T follicular helper cell (primary cell): ENCODE measurements around the gene SPSB2.
"Not testable (repeated sequence)": the region's sequence is repeated elsewhere in the genome, so short reads cannot be mapped to it uniquely, and the experiment has no call there.

Experiments used
- DNase-seq: peaks from one replicate; pipeline ENCODE4 v3.0.0-alpha.2; 2020; ENCODE audit warnings: low read depth

SPSB2 gene

DNA sequence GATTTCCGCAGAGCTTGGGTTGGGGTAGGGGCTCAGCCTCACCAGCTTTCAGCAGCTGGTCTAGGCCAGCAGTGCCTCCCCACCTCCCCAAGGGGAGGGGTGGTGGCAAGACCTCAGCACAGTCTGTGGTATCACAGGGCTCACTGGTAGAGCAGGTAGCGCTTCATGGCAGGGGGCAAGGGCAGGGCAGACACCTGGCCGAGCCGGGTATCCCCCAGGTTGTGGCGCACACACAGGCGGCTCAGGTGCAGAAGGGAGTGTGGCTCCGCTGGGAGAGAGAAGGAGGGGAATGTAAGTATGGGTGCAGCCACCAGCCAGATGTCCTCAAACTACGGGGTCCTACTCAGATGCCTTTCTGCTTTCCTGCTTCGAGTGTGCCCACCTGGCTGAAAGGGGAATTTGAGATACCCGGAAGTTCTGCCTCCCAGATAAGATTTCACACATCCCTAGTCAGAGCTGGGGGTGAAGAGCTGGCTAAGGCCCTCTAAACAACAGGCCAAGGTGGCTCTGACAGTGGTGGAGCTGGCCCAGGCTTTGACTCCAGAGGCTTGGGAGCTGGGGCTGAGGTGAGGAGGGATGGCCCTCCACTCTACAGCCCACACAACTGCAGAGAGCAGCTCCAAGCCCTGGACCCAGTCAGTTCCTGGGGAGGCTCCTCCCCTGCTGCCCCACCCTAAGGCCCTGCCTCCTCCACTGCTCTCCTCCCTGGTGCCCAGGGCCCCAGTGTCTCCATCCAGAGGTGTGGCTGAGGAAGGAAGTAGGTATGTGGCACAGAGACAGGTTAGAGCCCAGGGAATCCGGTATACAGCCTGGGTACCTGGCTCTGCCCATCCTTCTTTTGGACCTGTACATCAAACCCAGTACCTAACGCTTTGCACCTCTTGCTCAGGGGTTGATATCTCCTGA lies 1.8 kb downstream of the SPSB2 start:
- DNase-seq = no peak

DNA sequence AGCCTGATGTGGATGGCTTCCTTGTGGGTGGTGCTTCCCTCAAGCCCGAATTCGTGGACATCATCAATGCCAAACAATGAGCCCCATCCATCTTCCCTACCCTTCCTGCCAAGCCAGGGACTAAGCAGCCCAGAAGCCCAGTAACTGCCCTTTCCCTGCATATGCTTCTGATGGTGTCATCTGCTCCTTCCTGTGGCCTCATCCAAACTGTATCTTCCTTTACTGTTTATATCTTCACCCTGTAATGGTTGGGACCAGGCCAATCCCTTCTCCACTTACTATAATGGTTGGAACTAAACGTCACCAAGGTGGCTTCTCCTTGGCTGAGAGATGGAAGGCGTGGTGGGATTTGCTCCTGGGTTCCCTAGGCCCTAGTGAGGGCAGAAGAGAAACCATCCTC lies 2.8 kb downstream of the SPSB2 start:
- not testable (repeated sequence) for DNase-seq

DNA sequence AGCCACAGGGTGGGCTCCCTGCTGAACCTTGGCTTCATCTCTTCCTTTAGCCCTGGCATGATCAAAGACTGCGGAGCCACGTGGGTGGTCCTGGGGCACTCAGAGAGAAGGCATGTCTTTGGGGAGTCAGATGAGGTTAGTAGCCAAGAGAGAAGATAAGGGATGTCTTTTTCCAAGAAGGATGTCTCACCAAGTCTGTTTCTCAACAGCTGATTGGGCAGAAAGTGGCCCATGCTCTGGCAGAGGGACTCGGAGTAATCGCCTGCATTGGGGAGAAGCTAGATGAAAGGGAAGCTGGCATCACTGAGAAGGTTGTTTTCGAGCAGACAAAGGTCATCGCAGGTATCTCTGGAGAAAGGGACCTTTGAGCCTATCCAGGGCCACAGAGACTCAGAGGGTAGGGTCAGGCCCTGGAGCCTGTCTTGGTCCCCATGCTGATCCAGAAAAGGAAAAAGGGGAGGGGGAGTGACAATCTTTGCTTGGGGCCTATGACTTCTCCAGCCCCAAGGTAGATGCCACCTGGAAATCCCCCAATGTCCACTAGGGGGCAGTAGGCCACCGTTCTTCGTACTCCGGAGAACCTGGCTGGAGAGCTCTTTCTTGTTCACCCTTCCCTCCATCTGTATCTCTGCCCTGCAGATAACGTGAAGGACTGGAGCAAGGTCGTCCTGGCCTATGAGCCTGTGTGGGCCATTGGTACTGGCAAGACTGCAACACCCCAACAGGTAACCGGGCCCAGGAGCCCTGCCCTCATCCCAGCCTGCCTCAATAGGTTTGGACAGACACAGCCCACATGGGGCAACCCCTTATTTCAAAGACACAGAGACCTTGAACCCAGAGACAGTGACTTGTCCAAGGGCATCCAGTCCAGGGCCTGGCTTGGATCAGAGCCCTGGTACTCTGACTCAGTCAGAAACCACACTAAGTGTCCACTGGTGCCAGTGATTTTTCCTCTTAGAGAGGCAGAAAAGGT lies 3.8 kb downstream of the SPSB2 start:
- DNase-seq = peak; percentile 76

DNA sequence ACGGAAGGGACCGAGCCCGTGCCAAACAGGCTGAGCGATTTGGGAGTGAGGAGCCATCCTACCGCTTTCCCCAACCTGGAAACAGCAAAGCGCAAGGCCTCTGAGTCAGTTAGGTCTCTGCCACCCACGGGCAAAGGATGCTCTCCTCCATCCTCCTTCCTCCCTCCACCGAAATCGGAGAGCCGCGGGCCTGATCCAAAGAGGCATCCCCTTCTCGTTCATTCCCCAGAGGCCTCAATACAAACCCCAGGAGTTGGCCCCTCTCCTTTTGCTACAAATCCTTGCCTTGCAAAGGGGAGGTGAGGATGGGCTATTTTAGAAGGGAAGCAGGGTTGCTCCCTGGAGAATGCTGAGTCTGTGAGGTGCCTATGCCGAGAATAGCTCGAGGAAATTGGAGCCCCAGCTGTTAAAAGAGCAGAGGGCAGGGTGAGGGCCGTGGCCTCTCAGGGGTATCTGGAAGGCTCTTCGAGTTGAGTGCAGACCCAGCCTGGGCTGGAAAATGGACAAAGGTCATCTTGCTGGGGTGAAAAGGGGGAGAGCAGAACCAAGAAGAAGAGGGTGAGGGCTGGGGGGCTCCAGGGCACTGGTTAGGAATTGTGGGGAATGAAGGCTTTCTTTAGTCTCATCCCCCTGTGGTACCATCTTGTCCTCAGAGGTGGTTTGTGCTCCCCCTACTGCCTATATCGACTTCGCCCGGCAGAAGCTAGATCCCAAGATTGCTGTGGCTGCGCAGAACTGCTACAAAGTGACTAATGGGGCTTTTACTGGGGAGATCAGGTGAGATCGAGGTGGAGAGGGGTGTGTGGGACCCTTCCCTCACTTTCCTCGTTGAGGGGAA lies 4.7 kb downstream of the SPSB2 start:
- no peak for DNase-seq

DNA sequence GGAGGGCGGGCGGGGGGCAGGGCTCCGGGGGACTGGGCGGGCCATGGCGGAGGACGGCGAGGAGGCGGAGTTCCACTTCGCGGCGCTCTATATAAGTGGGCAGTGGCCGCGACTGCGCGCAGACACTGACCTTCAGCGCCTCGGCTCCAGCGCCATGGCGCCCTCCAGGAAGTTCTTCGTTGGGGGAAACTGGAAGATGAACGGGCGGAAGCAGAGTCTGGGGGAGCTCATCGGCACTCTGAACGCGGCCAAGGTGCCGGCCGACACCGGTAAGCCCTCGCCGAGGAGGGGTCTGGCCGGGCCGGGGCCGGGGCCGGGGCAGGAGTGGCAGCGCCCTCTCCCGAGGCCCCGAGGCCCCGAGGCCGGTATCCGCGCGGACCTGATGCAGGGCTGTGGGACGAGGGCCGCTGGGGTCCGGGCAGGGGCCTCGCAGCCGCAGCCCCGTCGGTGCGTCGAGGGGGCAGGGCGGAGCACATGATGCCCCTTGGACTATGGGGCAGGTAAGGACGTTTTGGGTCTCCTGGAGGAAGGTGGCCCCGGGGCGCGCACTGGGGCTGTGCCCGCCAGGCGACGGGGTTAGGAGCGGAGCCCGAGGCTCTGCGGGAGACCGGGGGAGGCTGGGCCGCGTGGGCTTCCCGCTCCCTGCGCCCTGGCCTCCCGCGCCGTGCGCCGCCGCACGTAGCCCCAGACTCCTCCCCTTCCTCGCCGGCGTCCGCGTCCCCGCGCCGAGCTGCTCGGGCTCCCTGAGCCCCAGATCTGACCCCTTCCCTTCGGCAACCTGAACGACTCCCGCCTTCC lies 5.5 kb downstream of the SPSB2 start, which contains the start of gene TPI1:
Gene TPI1 (plus strand): TSS at position 119 of the 798 bp plus-strand sequence. CDS start 36 bp downstream, at position 155.
- DNase-seq = peak; percentile 63

DNA sequence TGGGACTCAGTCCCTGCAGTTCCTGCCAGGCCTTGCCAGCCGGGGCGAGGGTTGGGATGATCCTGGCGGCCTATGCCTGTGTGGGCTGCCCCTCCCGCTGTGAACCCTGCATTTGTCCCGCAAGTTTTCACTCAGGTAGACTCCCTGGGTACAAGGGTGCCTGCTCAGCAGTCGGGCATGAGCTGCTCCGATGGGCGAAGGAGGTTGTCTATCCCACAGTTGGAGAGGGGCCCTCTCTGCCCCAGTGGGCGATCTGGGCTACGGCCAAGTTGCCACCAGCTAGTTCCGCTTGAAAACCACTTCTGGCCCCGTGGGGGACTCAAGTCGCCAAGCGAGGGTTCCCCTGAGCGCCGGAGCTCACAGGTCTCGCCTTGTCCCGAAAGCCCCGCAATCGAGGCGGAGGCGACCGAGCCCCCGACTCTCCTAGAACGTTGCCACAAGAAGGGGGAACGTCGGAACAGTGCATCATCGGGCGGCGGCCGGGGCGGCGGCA lies 6.1 kb downstream of the SPSB2 start:
- no peak for DNase-seq

DNA sequence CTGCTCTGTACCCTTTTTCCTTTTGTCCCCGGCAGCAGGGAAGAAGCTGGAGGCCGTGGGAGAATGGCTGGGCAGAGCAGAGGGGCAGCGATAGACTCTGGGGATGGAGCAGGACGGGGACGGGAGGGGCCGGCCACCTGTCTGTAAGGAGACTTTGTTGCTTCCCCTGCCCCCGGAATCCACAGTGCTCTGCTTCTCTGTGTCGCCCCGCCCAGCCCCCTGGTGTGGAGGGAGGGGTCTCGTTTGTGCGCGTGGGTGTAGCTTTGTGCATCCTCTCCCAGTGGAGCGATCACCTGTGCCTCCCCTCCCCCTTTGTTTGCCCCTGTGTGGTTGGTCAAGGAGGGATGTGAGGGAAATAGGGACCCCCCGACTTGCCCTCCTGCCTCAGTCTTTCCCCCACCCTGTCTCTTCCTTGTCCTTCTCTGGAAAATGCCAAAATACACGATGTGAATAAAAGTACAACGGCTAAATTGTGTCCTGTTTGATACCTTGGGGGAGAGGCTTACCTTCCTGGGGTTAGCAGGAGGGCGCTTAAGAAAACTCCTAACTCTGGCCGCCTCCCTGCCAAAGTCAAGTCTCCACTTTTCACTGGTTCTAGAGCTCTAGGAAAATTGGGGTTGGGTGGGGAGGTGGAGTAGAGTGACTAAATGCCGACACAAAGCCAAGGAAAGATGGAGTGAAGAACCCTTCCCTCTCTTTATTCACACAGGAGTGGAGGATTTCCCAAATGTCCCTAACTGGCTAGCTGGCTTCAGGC lies 6.8 kb downstream of the SPSB2 start:
- DNase-seq = no peak

DNA sequence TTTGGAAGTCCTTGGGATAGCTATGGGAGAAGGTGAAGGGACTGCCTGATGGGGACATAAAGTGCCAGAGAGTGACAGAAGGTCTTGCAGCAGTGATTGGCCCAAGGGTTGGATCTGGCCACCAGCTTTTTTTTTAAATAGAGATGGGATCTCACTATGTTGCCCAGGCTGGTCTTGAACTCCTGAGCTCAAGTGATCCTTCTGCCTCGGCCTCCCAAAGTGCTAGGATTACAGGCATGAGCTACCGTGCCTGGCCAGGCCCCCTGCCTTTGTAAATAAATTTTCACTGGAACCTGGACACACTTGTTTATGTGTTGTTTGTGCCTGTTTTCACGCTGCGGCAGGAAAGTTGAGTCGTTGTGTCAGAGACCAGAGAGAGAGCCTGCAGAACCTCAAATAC lies 7.8 kb downstream of the SPSB2 start:
- DNase-seq = not testable (repeated sequence)

DNA sequence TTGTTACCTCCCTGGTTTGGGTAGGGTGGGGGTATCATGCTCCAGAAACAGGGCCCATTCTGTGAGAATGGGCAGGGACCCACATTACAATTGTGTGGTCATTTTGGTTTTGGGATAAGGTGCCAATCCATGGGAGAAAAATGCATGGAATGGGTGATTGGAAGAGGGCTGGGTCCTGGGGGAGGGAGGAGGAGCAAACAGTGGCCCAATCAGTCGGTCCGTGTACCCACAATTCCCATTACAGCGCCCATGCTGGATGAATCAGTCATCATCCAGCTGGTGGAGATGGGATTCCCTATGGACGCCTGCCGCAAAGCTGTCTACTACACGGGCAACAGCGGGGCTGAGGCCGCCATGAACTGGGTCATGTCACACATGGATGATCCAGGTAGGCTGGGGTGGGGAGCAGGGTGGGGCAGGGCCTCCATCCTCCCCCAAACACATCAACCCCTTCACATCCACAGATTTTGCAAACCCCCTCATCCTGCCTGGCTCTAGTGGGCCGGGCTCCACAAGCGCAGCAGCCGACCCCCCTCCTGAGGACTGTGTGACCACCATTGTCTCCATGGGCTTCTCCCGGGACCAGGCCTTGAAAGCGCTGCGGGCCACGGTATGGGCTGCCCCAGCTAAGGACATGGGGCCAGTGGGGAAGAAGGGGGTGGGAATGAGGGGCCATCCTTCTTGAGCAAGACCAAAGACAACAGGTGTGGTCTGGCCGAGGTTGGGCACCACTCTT lies 9.3 kb downstream of the SPSB2 start:
- DNase-seq = no peak

DNA sequence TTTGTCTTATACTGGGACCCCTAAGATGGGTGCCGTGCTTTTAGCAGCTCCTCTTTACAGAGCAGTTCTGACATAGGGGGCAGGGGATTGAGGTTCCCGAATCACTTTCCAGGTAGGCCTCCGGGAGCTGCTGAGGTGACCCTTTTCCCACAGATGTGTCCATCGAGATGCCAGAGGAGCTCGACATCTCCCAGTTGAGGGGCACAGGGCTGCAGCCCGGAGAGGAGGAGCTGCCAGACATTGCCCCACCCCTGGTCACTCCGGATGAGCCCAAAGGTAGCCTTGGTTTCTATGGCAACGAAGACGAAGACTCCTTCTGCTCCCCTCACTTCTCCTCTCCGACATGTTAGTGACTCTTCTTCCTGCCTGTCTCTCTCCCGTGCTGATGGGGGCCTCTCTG lies 10.1 kb downstream of the SPSB2 start:
- no peak for DNase-seq

DNA sequence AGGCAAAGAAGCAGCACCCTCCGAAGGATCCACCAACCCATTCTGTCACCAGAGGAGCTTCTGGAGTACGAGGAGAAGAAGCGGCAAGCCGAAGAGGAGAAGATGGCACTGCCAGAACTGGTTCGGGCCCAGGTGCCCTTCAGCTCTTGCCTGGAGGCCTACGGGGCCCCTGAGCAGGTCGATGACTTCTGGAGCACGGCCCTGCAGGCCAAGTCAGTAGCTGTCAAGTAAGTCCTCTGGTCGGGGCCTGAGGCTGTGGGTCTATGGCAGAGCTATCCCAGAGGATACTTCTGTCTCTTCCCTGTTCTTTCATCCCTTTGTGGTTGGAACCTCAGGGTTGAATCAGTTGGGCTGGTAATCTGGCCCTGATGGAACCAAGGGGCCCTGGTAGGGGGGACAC lies 11.7 kb downstream of the SPSB2 start:
- DNase-seq = no peak

DNA sequence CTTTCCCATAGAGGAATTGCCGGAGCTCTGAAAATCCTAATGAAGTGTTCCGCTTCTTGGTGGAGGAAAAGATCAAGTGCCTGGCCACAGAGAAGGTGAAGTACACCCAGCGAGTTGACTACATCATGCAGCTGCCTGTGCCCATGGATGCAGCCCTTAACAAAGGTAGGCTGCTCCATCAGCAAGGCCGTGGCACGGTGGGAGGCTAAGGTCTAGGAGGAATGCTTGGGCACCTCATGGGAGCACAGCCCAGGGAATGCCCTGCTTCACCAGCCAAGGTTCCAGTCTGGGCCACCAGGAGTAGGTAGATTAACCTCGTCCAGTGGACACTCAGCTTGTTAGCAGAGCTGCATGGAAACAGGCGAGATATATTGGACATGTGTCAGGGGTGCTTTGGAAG lies 12.2 kb downstream of the SPSB2 start:
- DNase-seq = no peak

DNA sequence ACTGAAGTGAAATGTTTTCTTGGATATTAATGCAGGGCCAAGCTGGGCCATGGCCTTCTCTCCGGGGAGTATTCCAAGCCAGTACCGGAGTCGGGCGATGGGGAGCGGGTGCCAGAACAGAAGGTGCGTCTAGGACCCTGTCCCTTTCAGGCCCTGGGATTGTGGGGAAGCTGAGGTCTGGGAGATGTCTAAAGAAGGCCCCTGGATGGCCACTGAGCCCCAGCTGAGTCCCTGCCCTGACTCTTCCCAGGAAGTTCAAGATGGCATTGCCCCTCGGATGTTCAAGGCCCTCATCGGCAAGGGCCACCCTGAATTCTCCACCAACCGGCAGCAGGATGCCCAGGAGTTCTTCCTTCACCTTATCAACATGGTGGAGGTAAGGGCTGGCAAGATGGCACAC lies 13.0 kb downstream of the SPSB2 start:
- DNase-seq = no peak

DNA sequence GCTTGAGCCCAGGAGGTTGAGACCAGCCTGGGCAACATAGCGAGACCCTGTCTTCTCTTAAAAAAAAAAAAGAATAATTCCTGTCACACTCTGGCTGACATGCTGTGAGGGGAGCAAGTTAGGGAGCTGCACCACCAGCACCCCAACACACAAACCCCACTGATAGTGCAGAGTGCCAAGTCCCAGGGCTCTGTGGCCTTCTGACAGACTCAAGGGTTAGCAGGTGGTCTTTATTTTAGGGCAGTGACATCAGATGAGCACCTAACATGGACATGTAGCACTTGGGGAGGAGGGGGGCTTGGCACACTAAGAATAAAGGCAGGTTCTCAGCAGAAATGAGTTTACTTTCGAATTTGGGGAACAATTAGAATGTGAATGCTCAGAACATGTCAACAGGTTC lies 14.3 kb downstream of the SPSB2 start:
- no peak for DNase-seq

DNA sequence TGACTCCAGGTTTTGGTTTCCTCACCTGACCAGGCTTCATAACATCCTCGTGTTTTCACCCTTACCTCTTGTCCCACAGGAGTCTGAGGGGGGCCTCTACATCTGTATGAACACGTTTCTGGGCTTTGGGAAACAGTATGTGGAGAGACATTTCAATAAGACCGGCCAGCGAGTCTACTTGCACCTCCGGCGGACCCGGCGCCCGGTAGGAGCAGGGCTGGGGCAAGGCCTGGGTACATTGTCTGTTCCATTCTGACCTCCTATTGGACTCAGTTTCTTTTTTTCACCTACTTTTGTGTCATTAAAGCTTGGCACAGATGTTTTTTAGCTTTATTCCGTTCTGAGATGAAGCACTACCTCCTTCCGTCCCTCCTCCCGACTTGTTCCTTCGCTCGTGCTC lies 17.8 kb downstream of the SPSB2 start:
- no peak for DNase-seq

DNA sequence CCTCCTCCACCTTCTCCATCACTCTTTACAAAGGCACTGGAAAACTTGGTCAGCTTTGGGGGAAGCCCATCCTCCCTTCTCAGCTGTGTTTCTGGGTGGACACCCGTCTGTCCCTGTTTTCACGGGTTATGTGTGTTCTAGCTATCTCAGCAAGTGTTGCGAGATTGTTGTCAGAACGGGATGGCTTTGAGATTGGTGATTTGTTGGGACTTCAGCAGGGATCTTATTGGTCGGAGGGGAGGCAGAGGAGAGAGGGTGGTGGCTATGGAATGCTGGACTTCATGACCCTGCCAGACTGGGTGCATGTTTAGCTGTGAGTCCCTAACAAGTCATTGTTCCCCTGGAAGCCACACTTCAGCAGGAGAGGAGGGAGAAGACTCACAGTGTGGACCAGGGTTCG lies 19.1 kb downstream of the SPSB2 start:
- DNase-seq = no peak

DNA sequence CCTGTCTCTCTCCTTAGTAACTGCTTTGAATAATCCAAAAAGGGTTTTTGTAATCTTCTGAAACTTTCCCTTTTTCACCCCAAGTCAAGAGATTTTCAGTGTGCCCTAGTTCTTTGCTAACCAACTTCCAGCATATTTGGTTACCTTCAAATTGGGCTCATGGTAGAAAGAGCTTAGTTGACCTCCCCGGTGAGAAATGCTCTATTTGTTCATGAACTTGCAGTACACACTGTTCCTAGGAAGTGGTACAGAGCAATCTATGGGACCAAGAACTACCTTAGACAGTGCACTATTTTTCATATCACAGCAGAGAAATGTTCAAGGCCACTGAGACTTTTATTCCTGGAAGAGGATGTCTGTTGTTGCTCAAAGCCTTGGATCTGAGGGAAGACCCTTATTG lies 19.5 kb downstream of the SPSB2 start:
- DNase-seq = no peak

DNA sequence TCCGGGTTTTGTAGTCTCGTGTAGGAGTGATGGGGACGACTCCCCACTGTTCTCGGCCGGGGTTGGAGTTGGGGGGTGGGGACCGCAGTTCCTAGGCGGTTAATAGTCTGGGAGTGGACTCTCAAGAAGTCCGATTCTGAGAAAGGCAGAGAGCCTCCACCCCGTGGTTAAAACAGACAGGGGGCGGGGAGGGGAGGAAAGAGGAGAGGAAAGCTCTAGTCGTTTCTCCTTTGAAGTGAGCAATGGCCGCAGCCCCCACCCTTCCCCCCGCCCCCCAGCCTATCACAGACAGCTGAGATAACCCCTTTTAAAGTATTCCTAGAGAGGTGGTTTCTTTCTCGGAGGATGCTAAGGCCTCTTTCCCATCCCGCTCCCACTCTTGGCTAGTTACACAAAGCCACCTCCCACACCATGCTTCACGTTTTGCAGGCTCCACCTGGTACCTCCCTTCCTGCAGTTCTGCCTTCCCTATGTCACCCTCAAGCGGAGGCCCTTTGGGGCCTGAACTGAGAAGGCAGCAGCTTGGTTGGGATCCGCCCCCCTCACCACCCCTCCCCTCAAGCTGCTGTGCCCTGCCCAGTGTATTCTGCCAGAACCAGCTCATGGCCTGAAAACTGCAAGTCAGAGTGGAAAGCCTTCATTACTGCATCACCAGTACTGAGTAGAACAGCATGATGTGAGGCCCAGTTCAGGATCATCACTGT lies 20.3 kb downstream of the SPSB2 start:
- peak; percentile 50 for DNase-seq
